Liver (tissue), 9 donors: ENCODE results near the gene GPR171. TPM values are rescaled to one million over a fixed set of nuclear protein-coding genes. Genes with fewer than 3 reads are reported as not detected.

Experiments
- DNase-seq: peaks from one replicate; pipeline ENCODE4 v3.0.0-alpha.2; 2017; ENCODE audit warnings: low spot score
- H3K27ac ChIP-seq, 2 donors: one replicate each; pipeline ENCODE4 v1.7.0; 2013; ENCODE audit warnings: inconsistent platforms in 2 of 2, low read length in 2 of 2, control low read depth in 1 of 2, low read depth in 1 of 2, mild to moderate bottlenecking in 1 of 2
- H3K27me3 ChIP-seq, 4 donors: one replicate each; pipeline versions ENCODE4 v1.6.1 to v1.7.0; 2013; ENCODE audit warnings: low read length in 3 of 4, inconsistent platforms in 1 of 4, mild to moderate bottlenecking in 1 of 4, moderate library complexity in 1 of 4; ENCODE audit not compliant: control insufficient read depth in 4 of 4, insufficient read depth in 4 of 4
- H3K36me3 ChIP-seq, 4 donors: one replicate each; pipeline versions ENCODE4 v1.6.1 to v1.7.0; 2013; ENCODE audit warnings: low read length in 3 of 4, mild to moderate bottlenecking in 3 of 4, low read depth in 1 of 4, moderate library complexity in 1 of 4; ENCODE audit not compliant: control insufficient read depth in 4 of 4, insufficient read depth in 3 of 4
- H3K4me1 ChIP-seq, 4 donors: one replicate each; pipeline versions ENCODE4 v1.6.1 to v1.7.0; 2013; ENCODE audit warnings: low read length in 3 of 4, mild to moderate bottlenecking in 3 of 4, moderate library complexity in 1 of 4; ENCODE audit not compliant: control insufficient read depth in 4 of 4, insufficient read depth in 4 of 4
- H3K4me3 ChIP-seq, 3 donors: one replicate each; pipeline versions ENCODE4 v1.6.1 to v1.7.0; 2013; ENCODE audit warnings: low read length in 3 of 3, control low read depth in 1 of 3, low read depth in 1 of 3, mild to moderate bottlenecking in 1 of 3
- H3K9ac ChIP-seq, 2 donors: one replicate each; pipeline ENCODE4 v1.7.0; 2013; ENCODE audit warnings: low read length in 2 of 2, mild to moderate bottlenecking in 2 of 2, moderate library complexity in 2 of 2, control low read depth in 1 of 2, low read depth in 1 of 2
- H3K9me3 ChIP-seq, 4 donors: one replicate each; pipeline versions ENCODE4 v1.6.1 to v1.7.0; 2013; ENCODE audit warnings: low read length in 3 of 4; ENCODE audit not compliant: control insufficient read depth in 4 of 4
- ATF3 ChIP-seq: IDR thresholded peaks from 2 replicates; pipeline ENCODE4 v1.6.1; 2016; ENCODE audit warnings: antibody characterized with exemption
- FOXA1 ChIP-seq: IDR thresholded peaks from 2 replicates; pipeline ENCODE4 v1.6.1; 2016; ENCODE audit warnings: antibody characterized with exemption
- FOXA2 ChIP-seq: IDR thresholded peaks from 2 replicates; pipeline ENCODE4 v1.6.1; 2016; ENCODE audit warnings: antibody characterized with exemption
- HNF4A ChIP-seq, 2 donors: conservative IDR thresholded peaks; 2 replicates each; pipeline ENCODE4 v1.6.1; 2016; ENCODE audit warnings: antibody characterized with exemption in 2 of 2, mild to moderate bottlenecking in 2 of 2
- HNF4G ChIP-seq: IDR thresholded peaks from 2 replicates; pipeline ENCODE4 v1.6.1; 2016; ENCODE audit warnings: antibody characterized with exemption
- JUND ChIP-seq, 2 donors: IDR thresholded peaks; 2 replicates each; pipeline ENCODE4 v1.6.1; 2016; ENCODE audit warnings: antibody characterized with exemption in 2 of 2
- MAX ChIP-seq: IDR thresholded peaks from 2 replicates; pipeline ENCODE4 v1.6.1; 2016; ENCODE audit warnings: antibody characterized with exemption
- NR2F2 ChIP-seq: IDR thresholded peaks from 2 replicates; pipeline ENCODE4 v1.6.1; 2016; ENCODE audit warnings: antibody characterized with exemption
- RAD21 ChIP-seq, 2 donors: IDR thresholded peaks; 2 replicates each; pipeline ENCODE4 v1.6.1; 2016; ENCODE audit warnings: antibody characterized with exemption in 2 of 2, mild to moderate bottlenecking in 2 of 2
- REST ChIP-seq: IDR thresholded peaks from 2 replicates; pipeline ENCODE4 v1.6.1; 2016; ENCODE audit warnings: antibody characterized with exemption, mild to moderate bottlenecking
- RXRA ChIP-seq, 2 donors: IDR thresholded peaks; 2 replicates each; pipeline ENCODE4 v1.6.1; 2017 to 2018; ENCODE audit warnings: antibody characterized with exemption in 2 of 2, mild to moderate bottlenecking in 1 of 2
- SP1 ChIP-seq: IDR thresholded peaks from 2 replicates; pipeline ENCODE4 v1.6.1; 2018; ENCODE audit warnings: antibody characterized with exemption, mild to moderate bottlenecking
- ZBTB33 ChIP-seq: IDR thresholded peaks from 2 replicates; pipeline ENCODE4 v1.6.1; 2016; ENCODE audit warnings: antibody characterized with exemption
- WGBS: extraction: QIAGEN DNeasy Blood & Tissue Kit; methylation state at CpG from one replicate; pipeline ENCODE4 v1.1.7; 2013; 5-methylcytosine and 5-hydroxymethylcytosine counted together
- polyA plus RNA-seq, 2 donors: library from polyadenylated mRNA; stranded (reverse) in 1 of 2; unstranded in 1 of 2; fragments of 200-250 nt in 1 of 2; fragments of >200 nt in 1 of 2; fragmentation: Nextera tagmentation in 1 of 2; extraction: Ambion mirVana in 1 of 2; gene quantifications; one replicate each; pipeline versions ENCODE4 v1.2.1 to v1.2.3, GENCODE V29; 2013 to 2015
- total RNA-seq, 2 donors: library from RNA; depleted of rRNA; stranded (reverse); fragments of >200 nt; gene quantifications; one replicate each; pipeline ENCODE4 v1.2.3, GENCODE V29; 2014
- donor health status: healthy.
- donor health status: healthy.
- donor health status: healthy.
- donor health status: healthy.
- donor health status: healthy.

The GPR171 gene
- total and polyA plus RNA-seq, 4 donors: 0.19 to 0.56 (median 0.28) TPM

- DNase-seq: no peak
- Histone ChIP-seq H3K4me3 (no peak overlapping the region), H3K27me3 (no peaks in the 10 kb centered on the region), H3K9ac (no peak overlapping the region), H3K27ac (no peak overlapping the region), H3K9me3 (no peaks in the 10 kb centered on the region), H3K4me1 (peaks cover 4 to 17% (median 10%) of the 10 kb centered on the region in 4 donors), H3K36me3 (no peaks in the 10 kb centered on the region)
- TF ChIP-seq REST: no peak
- TF ChIP-seq JUND (IDR thresholded peaks at IDR 0.05): no peak
- no peak for TF ChIP-seq HNF4A (conservative IDR thresholded peaks at IDR 0.05)
- no peak for TF ChIP-seq ZBTB33
- WGBS: 82% methylated on average over 3 of the region's 3 CpGs
Observed at GRCh38 chr3:151209654-151210053, 6.6 kb upstream of the GPR171 start.

GRCh38 chr3:151206201-151206600 is 3.2 kb upstream of the GPR171 start:
- WGBS: 88% methylated on average over 3 of the region's 3 CpGs
- H3K9me3 ChIP-seq: no peaks in the 10 kb centered on the region

More at GRCh38 chr3:151206201-151206600, 3.2 kb upstream of the GPR171 start:
- no peaks in the 10 kb centered on the region for H3K27me3 ChIP-seq
- H3K27ac ChIP-seq: no peak overlapping the region
- H3K36me3 ChIP-seq: no peaks in the 10 kb centered on the region
- H3K9ac ChIP-seq: no peak overlapping the region
- TF ChIP-seq NR2F2: no peak
- TF ChIP-seq JUND (IDR thresholded peaks at IDR 0.05): no peak
- TF ChIP-seq FOXA1: no peak
- no peak for TF ChIP-seq ZBTB33
- TF ChIP-seq SP1: no peak
- no peak for TF ChIP-seq RAD21 (IDR thresholded peaks at IDR 0.05)
- TF ChIP-seq RXRA (IDR thresholded peaks at IDR 0.05): no peak
- TF ChIP-seq REST: no peak
- no peak for TF ChIP-seq HNF4G
- TF ChIP-seq FOXA2: no peak
- no peak for TF ChIP-seq ATF3
- no peak for TF ChIP-seq MAX
- H3K4me3 ChIP-seq: no peak overlapping the region
- H3K4me1 ChIP-seq: peaks cover 2 to 12% (median 8%) of the 10 kb centered on the region in 4 donors
- no peak for DNase-seq
